Measurements from ENCODE around the gene YJEFN3. TPM values are rescaled to one million over a fixed set of nuclear protein-coding genes. Genes with fewer than 3 reads are reported as not detected.

Gene YJEFN3
- total and polyA plus RNA-seq, 10 of the 15 experiments (the other 5 are each of a cell fraction or from before 2014, with no cell fraction given): 0.05 to 6.9 (median 3.5) TPM

DNA sequence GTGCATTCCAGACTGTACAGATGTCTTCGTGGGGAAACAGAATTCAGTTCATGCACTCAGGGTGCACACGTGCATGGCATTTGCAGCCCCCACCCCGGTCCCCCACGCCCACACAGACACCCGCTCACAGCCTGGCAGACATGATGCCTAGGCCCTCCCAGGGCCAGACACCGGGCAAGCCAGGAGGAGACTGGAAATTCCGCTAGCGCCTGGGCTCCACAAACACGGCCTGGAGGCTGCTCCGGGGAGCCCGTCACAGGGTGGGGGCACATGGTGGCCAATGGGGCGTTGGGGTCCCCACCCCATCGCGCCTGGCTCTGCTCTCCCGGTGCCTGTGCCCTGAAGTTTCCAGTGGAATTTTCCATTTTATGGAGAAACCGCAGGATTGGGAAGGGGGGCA, 12.9 kb downstream of the YJEFN3 start (continued):
- TF ChIP-seq ZNF592 (IDR thresholded peaks at IDR 0.05): no peak
- TF ChIP-seq SUZ12 (IDR thresholded peaks at IDR 0.05; ENCODE audit: unreplicated experiment): no peak
- TF ChIP-seq, protein P1, sequence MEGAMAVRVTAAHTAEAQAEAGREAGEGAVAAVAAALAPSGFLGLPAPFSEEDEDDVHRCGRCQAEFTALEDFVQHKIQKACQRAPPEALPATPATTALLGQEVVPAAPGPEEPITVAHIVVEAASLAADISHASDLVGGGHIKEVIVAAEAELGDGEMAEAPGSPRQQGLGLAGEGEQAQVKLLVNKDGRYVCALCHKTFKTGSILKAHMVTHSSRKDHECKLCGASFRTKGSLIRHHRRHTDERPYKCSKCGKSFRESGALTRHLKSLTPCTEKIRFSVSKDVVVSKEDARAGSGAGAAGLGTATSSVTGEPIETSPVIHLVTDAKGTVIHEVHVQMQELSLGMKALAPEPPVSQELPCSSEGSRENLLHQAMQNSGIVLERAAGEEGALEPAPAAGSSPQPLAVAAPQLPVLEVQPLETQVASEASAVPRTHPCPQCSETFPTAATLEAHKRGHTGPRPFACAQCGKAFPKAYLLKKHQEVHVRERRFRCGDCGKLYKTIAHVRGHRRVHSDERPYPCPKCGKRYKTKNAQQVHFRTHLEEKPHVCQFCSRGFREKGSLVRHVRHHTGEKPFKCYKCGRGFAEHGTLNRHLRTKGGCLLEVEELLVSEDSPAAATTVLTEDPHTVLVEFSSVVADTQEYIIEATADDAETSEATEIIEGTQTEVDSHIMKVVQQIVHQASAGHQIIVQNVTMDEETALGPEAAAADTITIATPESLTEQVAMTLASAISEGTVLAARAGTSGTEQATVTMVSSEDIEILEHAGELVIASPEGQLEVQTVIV (IDR thresholded peaks at IDR 0.05; ENCODE audit: borderline replicate concordance, partially characterized antibody): no peak

- no TSS peak for BruUV-seq (replicated peaks)
- intact Hi-C loops (cut with micrococcal nuclease; ENCODE audit: unreplicated experiment): no loop called here
- in situ Hi-C loops (cut with MboI): loop anchor here (25.0 kb wide), 4 partner anchors 870 to 1495 kb away; partner anchors contain the start of genes ZNF66 and ZNF737
- no peak for DNase-seq (ENCODE audit: low read depth, low spot score)
- no peaks in the 10 kb centered on the region for H3K79me2 ChIP-seq (ENCODE audit: control insufficient read depth, insufficient read depth, low read length)
- no peaks in the 10 kb centered on the region; the same call in 2 of the 3 replicates for H3K9me3 ChIP-seq (replicated peaks; ENCODE audit: control insufficient read depth, insufficient read depth, low read length)
- H3K4me3 ChIP-seq: no peak overlapping the region
- H3K27ac ChIP-seq (ENCODE audit: control insufficient read depth, insufficient read depth): no peak overlapping the region
- H3K4me2 ChIP-seq (ENCODE audit: control insufficient read depth, insufficient read depth): no peak overlapping the region
- H3K4me1 ChIP-seq (ENCODE audit: control insufficient read depth, insufficient read depth, low read length): peaks cover 3% of the 10 kb centered on the region
- H4K20me1 ChIP-seq (ENCODE audit: control insufficient read depth, insufficient read depth): no peaks in the 10 kb centered on the region
- RAD21 ChIA-PET (ENCODE audit: unreplicated experiment): no interaction called here
- POLR2A ChIA-PET: no interaction called here
- WGBS (ENCODE audit: insufficient coverage, insufficient replicate concordance, low lambda C conversion rate, missing lambda C conversion rate): 63% methylated on average over 11 of the region's 12 CpGs
- no peak overlapping the region for H3K9ac ChIP-seq (ENCODE audit: control insufficient read depth, insufficient read depth, low read length)
- SMC1A ChIA-PET (ENCODE audit: uncharacterized antibody, unreplicated experiment): no interaction called here
- CTCF ChIA-PET: interaction anchor here (0.9 to 1.0 kb wide), 3 partner anchors 9 to 102 kb away, joined by 3 to 6 read pairs (median 3); partner anchors contain the start of gene GMIP
- H2AFZ ChIP-seq (ENCODE audit: control insufficient read depth, low read depth, low read length): no peak overlapping the region
- H3K36me3 ChIP-seq (ENCODE audit: control insufficient read depth in 2 of 2, insufficient read depth in 2 of 2, low read length in 1 of 2): no peaks in the 10 kb centered on the region
- FAIRE-seq: no peak
- peaks cover 0 to 3% of the 10 kb centered on the region in 2 experiments; a peak in 1 of 4 replicates for H3K27me3 ChIP-seq (replicated peaks in 1 of 2; ENCODE audit: control insufficient read depth in 2 of 2, insufficient read depth in 2 of 2, low read length in 1 of 2)
- no peak for ATAC-seq
- TF ChIP-seq PKNOX1 (IDR thresholded peaks at IDR 0.05): no peak
- no peak for TF ChIP-seq POLR2AphosphoS2 (IDR thresholded peaks at IDR 0.05; ENCODE audit: low read depth, low read length)
- TF ChIP-seq, protein P2, sequence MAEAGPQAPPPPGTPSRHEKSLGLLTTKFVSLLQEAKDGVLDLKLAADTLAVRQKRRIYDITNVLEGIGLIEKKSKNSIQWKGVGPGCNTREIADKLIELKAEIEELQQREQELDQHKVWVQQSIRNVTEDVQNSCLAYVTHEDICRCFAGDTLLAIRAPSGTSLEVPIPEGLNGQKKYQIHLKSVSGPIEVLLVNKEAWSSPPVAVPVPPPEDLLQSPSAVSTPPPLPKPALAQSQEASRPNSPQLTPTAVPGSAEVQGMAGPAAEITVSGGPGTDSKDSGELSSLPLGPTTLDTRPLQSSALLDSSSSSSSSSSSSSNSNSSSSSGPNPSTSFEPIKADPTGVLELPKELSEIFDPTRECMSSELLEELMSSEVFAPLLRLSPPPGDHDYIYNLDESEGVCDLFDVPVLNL (IDR thresholded peaks at IDR 0.05; ENCODE audit: low read depth, low read length): no peak
- no peak for TF ChIP-seq RAD21 (IDR thresholded peaks at IDR 0.05; ENCODE audit: insufficient read depth, low read depth, low read length)
- TF ChIP-seq TAF1 (IDR thresholded peaks at IDR 0.05; ENCODE audit: borderline replicate concordance, low read depth, low read length): no peak
- TF ChIP-seq ZBTB4 (CRISPR knock-in tag; IDR thresholded peaks at IDR 0.05): no peak
These were observed 13.8 kb downstream of the YJEFN3 start for GRCh38 chr19:19542507-19542906.

Data from GM12878 (cell line).